GM23338 (cell line): ENCODE results near the gene KAT8. TPM values are rescaled to one million over a fixed set of nuclear protein-coding genes. Genes with fewer than 3 reads are reported as not detected.

Experiments
- ATAC-seq: fragments of 200-7000 bp; cut with Tn5 transposase; 3 replicates; pipeline ENCODE4 v1.9.1; 2020
- DNase-seq: peaks from one replicate; pipeline ENCODE4 v3.0.0-alpha.2; 2015; ENCODE audit warnings: low spot score
- H2AFZ ChIP-seq: fragments of 200-600 bp; sonication (generic); 2 replicates; pipeline ENCODE4 v1.8.0; 2016; ENCODE audit warnings: antibody characterized with exemption, mild to moderate bottlenecking, moderate library complexity
- H3F3A ChIP-seq: fragments of 200-600 bp; sonication (generic); replicated peaks from 2 replicates; pipeline ENCODE4 v1.8.0; 2017; ENCODE audit warnings: antibody characterized with exemption, mixed run types, low read depth
- H3K27ac ChIP-seq: fragments of 200-600 bp; sonication (generic); 2 replicates; pipeline ENCODE4 v1.6.1; 2016; ENCODE audit warnings: low read depth
- H3K27me3 ChIP-seq: fragments of 200-600 bp; sonication (generic); 2 replicates; pipeline ENCODE4 v1.8.0; 2016; ENCODE audit warnings: mild to moderate bottlenecking, mixed run types, moderate library complexity; ENCODE audit not compliant: insufficient read depth
- H3K36me3 ChIP-seq: fragments of 200-600 bp; sonication (generic); 2 replicates; pipeline ENCODE4 v1.8.0; 2016; ENCODE audit warnings: mild to moderate bottlenecking; ENCODE audit not compliant: insufficient read depth
- H3K4me1 ChIP-seq: fragments of 200-600 bp; sonication (generic); 2 replicates; pipeline ENCODE4 v1.8.0; 2016; ENCODE audit warnings: mild to moderate bottlenecking, moderate library complexity; ENCODE audit not compliant: insufficient read depth
- H3K4me2 ChIP-seq: fragments of 200-600 bp; sonication (generic); 2 replicates; pipeline ENCODE4 v1.7.1; 2017; ENCODE audit warnings: mixed run types
- H3K4me3 ChIP-seq: fragments of 200-600 bp; sonication (generic); 2 replicates; pipeline ENCODE4 v1.6.1; 2016; ENCODE audit warnings: mixed run types
- H3K79me2 ChIP-seq: fragments of 200-600 bp; sonication (generic); replicated peaks from 2 replicates; pipeline ENCODE4 v1.8.0; 2017; ENCODE audit warnings: mild to moderate bottlenecking; ENCODE audit not compliant: insufficient read depth
- H3K9me2 ChIP-seq: fragments of 200-600 bp; sonication (generic); 2 replicates; pipeline ENCODE4 v1.8.0; 2017; ENCODE audit not compliant: insufficient read depth
- H4K20me1 ChIP-seq: fragments of 200-600 bp; sonication (generic); replicated peaks from 2 replicates; pipeline ENCODE4 v1.8.0; 2017; ENCODE audit warnings: mild to moderate bottlenecking; ENCODE audit not compliant: insufficient read depth
- H3K27ac Mint-ChIP-seq: 2 replicates; pipeline ENCODE4 v1.8.0; 2020; ENCODE audit warnings: inconsistent platforms, mild to moderate bottlenecking, moderate library complexity, mixed read lengths
- H3K27me3 Mint-ChIP-seq: 3 replicates; pipeline ENCODE4 v1.8.0; 2022; ENCODE audit warnings: low read depth, mild to moderate bottlenecking, moderate library complexity, mixed read lengths, inconsistent platforms; ENCODE audit not compliant: insufficient read depth, poor library complexity
- H3K36me3 Mint-ChIP-seq: 3 replicates; pipeline ENCODE4 v1.8.0; 2021; ENCODE audit warnings: low read depth, mild to moderate bottlenecking, inconsistent platforms, moderate library complexity, mixed read lengths
- H3K4me1 Mint-ChIP-seq: 3 replicates; pipeline ENCODE4 v1.8.0; 2020; ENCODE audit warnings: mild to moderate bottlenecking, inconsistent platforms, mixed read lengths
- H3K4me3 Mint-ChIP-seq: 3 replicates; pipeline ENCODE4 v1.8.0; 2021; ENCODE audit warnings: moderate library complexity, mild to moderate bottlenecking, inconsistent platforms, mixed read lengths
- H3K9me3 Mint-ChIP-seq: 3 replicates; pipeline ENCODE4 v1.8.0; 2020; ENCODE audit warnings: moderate library complexity, mild to moderate bottlenecking, inconsistent platforms, mixed read lengths
- CTCF ChIP-seq, 2 experiments: fragments of 200-600 bp in 1 of 2; sonication (generic) in 1 of 2; conservative IDR thresholded peaks; 2 replicates each; pipeline versions ENCODE4 v1.5.1 to v1.6.1; 2016 to 2017; ENCODE audit warnings: antibody characterized with exemption in 2 of 2, low read depth in 2 of 2, mild to moderate bottlenecking in 2 of 2, moderate library complexity in 1 of 2
- ETS1 ChIP-seq: IDR thresholded peaks from 2 replicates; pipeline ENCODE4 v1.6.1; 2016; ENCODE audit warnings: antibody characterized with exemption
- JUNB ChIP-seq: IDR thresholded peaks from one replicate; pipeline ENCODE4 v1.6.1; 2016; ENCODE audit warnings: antibody characterized with exemption; ENCODE audit not compliant: unreplicated experiment
- NANOG ChIP-seq: IDR thresholded peaks from 2 replicates; pipeline ENCODE4 v1.6.1; 2016; ENCODE audit warnings: antibody characterized with exemption, borderline replicate concordance
- POLR2AphosphoS5 ChIP-seq: IDR thresholded peaks from 2 replicates; pipeline ENCODE4 v1.6.1; 2016; ENCODE audit warnings: antibody characterized with exemption, low read depth
- STAT1 ChIP-seq: IDR thresholded peaks from one replicate; pipeline ENCODE4 v1.6.1; 2016; ENCODE audit warnings: antibody characterized with exemption; ENCODE audit not compliant: unreplicated experiment
- ZNF114 ChIP-seq: fragments of 250-450 bp; sonication (Bioruptor Pico); IDR thresholded peaks from 2 replicates; pipeline ENCODE4 v1.5.0; 2020; ENCODE audit warnings: mild to moderate bottlenecking, moderate library complexity
- polyA plus RNA-seq: library from polyadenylated mRNA; unstranded; fragments of >200 nt; fragmentation: Nextera tagmentation; extraction: Ambion mirVana; gene quantifications from 2 replicates; pipeline ENCODE4 v1.2.1, GENCODE V29; 2016
- total RNA-seq: library from RNA; depleted of rRNA; stranded (reverse); fragments of >200 nt; shearing (Covaris generic); gene quantifications from 2 replicates; pipeline ENCODE4 v1.2.3, GENCODE V29; 2014

The KAT8 gene
- total and polyA plus RNA-seq, 2 experiments from 2014 or later, result 47.6 to 85.4 TPM

GRCh38 chr16:31134625-31135534, 17.4 kb downstream of the KAT8 start:
- peaks cover 69% of the 10 kb centered on the region for H3K4me1 Mint-ChIP-seq
- H3K36me3 ChIP-seq, result peaks cover 9% of the 10 kb centered on the region
- H2AFZ ChIP-seq, result peak overlapping the region; percentile 43; the same call in 1 of the 2 replicates
- peak overlapping the region; percentile 98 for H3K27ac Mint-ChIP-seq
- TF ChIP-seq ETS1 (no peak), POLR2AphosphoS5 (peak; percentile 40; the same call in 1 of the 2 replicates), STAT1 (no peak), ZNF114 (CRISPR knock-in tag) (no peak), CTCF (conservative IDR thresholded peaks at IDR 0.05; ENCODE audit: low read depth in 2 of 2) (peak in 1 of 2 experiments; percentile 19; a peak in 1 of 4 replicates), NANOG (no peak)
- peak overlapping the region; percentile 94 for H3K4me3 ChIP-seq
- H3K27me3 ChIP-seq, result no peaks in the 10 kb centered on the region
- peaks cover 37% of the 10 kb centered on the region for H3K36me3 Mint-ChIP-seq
- peak overlapping the region; percentile 94 for H3K4me3 Mint-ChIP-seq
- peaks cover 41% of the 10 kb centered on the region for H3K4me1 ChIP-seq
- ATAC-seq (peak; percentile 59), DNase-seq (peak; percentile 89)
- H3K27ac ChIP-seq, result peak overlapping the region; percentile 97
- no peaks in the 10 kb centered on the region; the same call in 2 of the 3 replicates for H3K9me3 Mint-ChIP-seq
- H3K79me2 ChIP-seq, result peaks cover 8% of the 10 kb centered on the region; the same call in 1 of the 2 replicates
- 0 out of 2 replicates have a peak, but pooled peaks cover 3% of the 10 kb centered on the region for H3F3A ChIP-seq
- no peaks in the 10 kb centered on the region for H3K9me2 ChIP-seq
- peak overlapping the region; percentile 79 for H3K4me2 ChIP-seq
- no peaks in the 10 kb centered on the region; the same call in 1 of the 2 replicates for H4K20me1 ChIP-seq
- H3K27me3 Mint-ChIP-seq, result peaks cover 35% of the 10 kb centered on the region

- ATAC-seq (peak; percentile 29), DNase-seq (peak; percentile 61)
- H3K4me1 Mint-ChIP-seq, result peaks cover 66% of the 10 kb centered on the region
- Histone ChIP-seq H3K4me3 (peak within 1 kb of the TSS; percentile 94), H3K9me2 (no peaks in the 10 kb centered on the region), H3K27me3 (no peaks in the 10 kb centered on the region), H3K27ac (peak within 1 kb of the TSS; percentile 97), H3K36me3 (peaks cover 9% of the 10 kb centered on the region), H3K79me2 (peaks cover 8% of the 10 kb centered on the region; the same call in 1 of the 2 replicates), H3K4me2 (peak within 1 kb of the TSS; percentile 79), H4K20me1 (no peaks in the 10 kb centered on the region; the same call in 1 of the 2 replicates), H2AFZ (peak within 1 kb of the TSS; percentile 43; the same call in 1 of the 2 replicates), H3K4me1 (peaks cover 39% of the 10 kb centered on the region), H3F3A (0 out of 2 replicates have a peak, but pooled peaks cover 3% of the 10 kb centered on the region)
- peaks cover 33% of the 10 kb centered on the region for H3K36me3 Mint-ChIP-seq
- H3K27me3 Mint-ChIP-seq, result peaks cover 35% of the 10 kb centered on the region
- peak within 1 kb of the TSS; percentile 98 for H3K27ac Mint-ChIP-seq
- TF ChIP-seq JUNB (no peak), POLR2AphosphoS5 (peak; percentile 70)
- H3K4me3 Mint-ChIP-seq, result peak within 1 kb of the TSS; percentile 94
- H3K9me3 Mint-ChIP-seq, result no peaks in the 10 kb centered on the region; the same call in 2 of the 3 replicates
These were observed 18.2 kb downstream of the KAT8 start, which contains the start of gene PRSS8 for GRCh38 chr16:31135535-31136286. Gene PRSS8, minus strand, starts transcription at chr16:31135727. Its CDS starts 229 bp downstream, at chr16:31135498.
